HG02852 (cell line): ENCODE data around the gene PARVB.

Experiments used
- ATAC-seq: cut with Tn5 transposase; IDR thresholded peaks from one replicate; pipeline ENCODE4 v1.9.1; 2021; ENCODE audit warnings: mild to moderate bottlenecking, moderate library complexity; ENCODE audit not compliant: unreplicated experiment

PARVB gene

GRCh38 chr22:44024288-44024921 is at the start of gene PARVB:
TSS of gene PARVB (plus strand) at chr22:44024302. CDS start at chr22:44024340, 38 bp downstream.
- ATAC-seq = no peak

GRCh38 chr22:43975041-43975440 is 49.1 kb upstream of the PARVB start:
- no peak for ATAC-seq

- ATAC-seq = no peak
These were observed 47.0 kb upstream of the PARVB start for GRCh38 chr22:43976861-43977795.

- ATAC-seq = no peak
These were observed 45.5 kb upstream of the PARVB start for GRCh38 chr22:43978558-43978957.

- no peak for ATAC-seq
These were observed 43.5 kb upstream of the PARVB start for GRCh38 chr22:43980579-43980978.

- ATAC-seq = no peak
These were observed 43.1 kb upstream of the PARVB start for GRCh38 chr22:43980996-43981395.

- no peak for ATAC-seq
These were observed 40.3 kb upstream of the PARVB start for GRCh38 chr22:43983808-43984207.

GRCh38 chr22:43985532-43985931 is 38.6 kb upstream of the PARVB start:
- no peak for ATAC-seq

- no peak for ATAC-seq
These were observed 35.8 kb upstream of the PARVB start for GRCh38 chr22:43988116-43988820.

GRCh38 chr22:43988960-43989359 is 35.1 kb upstream of the PARVB start:
- no peak for ATAC-seq

- no peak for ATAC-seq
These were observed 34.1 kb upstream of the PARVB start for GRCh38 chr22:43990044-43990443.

- ATAC-seq = no peak
These were observed 32.6 kb upstream of the PARVB start for GRCh38 chr22:43991316-43992020.

- ATAC-seq = no peak
These were observed 31.7 kb upstream of the PARVB start for GRCh38 chr22:43992331-43992821.

- no peak for ATAC-seq
These were observed 30.9 kb upstream of the PARVB start for GRCh38 chr22:43993072-43993760.

GRCh38 chr22:43994006-43994405 is 30.1 kb upstream of the PARVB start:
- ATAC-seq = no peak

- ATAC-seq = no peak
These were observed 29.7 kb upstream of the PARVB start for GRCh38 chr22:43994416-43994815.

GRCh38 chr22:43995057-43995685 is 28.9 kb upstream of the PARVB start:
- no peak for ATAC-seq

- ATAC-seq = no peak
These were observed 28.3 kb upstream of the PARVB start for GRCh38 chr22:43995798-43996169.

GRCh38 chr22:43996170-43996980 is 27.7 kb upstream of the PARVB start:
- no peak for ATAC-seq
